Mesenchymal stem cell (in vitro differentiated cells and primary cell): ENCODE data around the gene PLA2G6.
"Not testable (repeated sequence)": the region's sequence is repeated elsewhere in the genome, so short reads cannot be mapped to it uniquely, and the experiment has no call there.

ENCODE experiments used
- DNase-seq: peaks from one replicate; pipeline ENCODE4 v3.0.0-alpha.2; 2013
- H2AFZ ChIP-seq: one replicate; pipeline ENCODE4 v1.6.1; 2013; ENCODE audit warnings: low read depth, mild to moderate bottlenecking, control low read depth, inconsistent platforms, low read length, moderate library complexity
- H2AK5ac ChIP-seq: 2 replicates; pipeline ENCODE4 v1.6.1; 2013; ENCODE audit warnings: low read length, moderate library complexity, mild to moderate bottlenecking, inconsistent platforms; ENCODE audit not compliant: severe bottlenecking
- H2BK120ac ChIP-seq: one replicate; pipeline ENCODE4 v1.6.1; 2013; ENCODE audit warnings: low read depth, mild to moderate bottlenecking, inconsistent platforms, low read length, moderate library complexity
- H2BK12ac ChIP-seq, 2 experiments: one replicate each; pipeline ENCODE4 v1.6.1; 2013; ENCODE audit warnings: inconsistent platforms in 2 of 2, low read length in 2 of 2, mild to moderate bottlenecking in 2 of 2, moderate library complexity in 2 of 2, control low read depth in 1 of 2
- H2BK15ac ChIP-seq: one replicate; pipeline ENCODE4 v1.6.1; 2013; ENCODE audit warnings: mild to moderate bottlenecking, low read depth, inconsistent platforms; ENCODE audit not compliant: poor library complexity, severe bottlenecking
- H2BK5ac ChIP-seq: 2 replicates; pipeline ENCODE4 v1.6.1; 2013; ENCODE audit warnings: low read depth, mild to moderate bottlenecking, low read length, control low read depth, inconsistent platforms; ENCODE audit not compliant: poor library complexity, severe bottlenecking
- H3K14ac ChIP-seq, 2 experiments: one replicate each; pipeline ENCODE4 v1.6.1; 2013; ENCODE audit warnings: inconsistent platforms in 2 of 2, low read length in 2 of 2, control low read depth in 1 of 2, mild to moderate bottlenecking in 1 of 2, moderate library complexity in 1 of 2
- H3K18ac ChIP-seq, 2 experiments: one replicate each; pipeline ENCODE4 v1.6.1; 2013; ENCODE audit warnings: inconsistent platforms in 2 of 2, low read length in 2 of 2, control low read depth in 1 of 2, low read depth in 1 of 2, mild to moderate bottlenecking in 1 of 2
- H3K23ac ChIP-seq, 2 experiments: one replicate each; pipeline ENCODE4 v1.6.1; 2013; ENCODE audit warnings: inconsistent platforms in 2 of 2, low read length in 2 of 2, mild to moderate bottlenecking in 2 of 2, moderate library complexity in 2 of 2, control low read depth in 1 of 2
- H3K27ac ChIP-seq: 2 replicates; pipeline ENCODE4 v1.5.1; 2013; ENCODE audit warnings: mild to moderate bottlenecking, moderate library complexity, low read length, control low read depth, inconsistent platforms; ENCODE audit not compliant: poor library complexity, severe bottlenecking
- H3K27me3 ChIP-seq, 2 experiments: 2 replicates each; pipeline versions ENCODE4 v1.6.1 to v1.7.0; 2013; ENCODE audit warnings: low read length in 2 of 2, mild to moderate bottlenecking in 2 of 2, moderate library complexity in 2 of 2, control low read depth in 1 of 2, inconsistent platforms in 1 of 2; ENCODE audit not compliant: control insufficient read depth in 1 of 2, insufficient read depth in 1 of 2
- H3K36me3 ChIP-seq, 2 experiments: 2 replicates each; pipeline versions ENCODE4 v1.6.1 to v1.7.0; 2013; ENCODE audit warnings: low read length in 2 of 2, control low read depth in 1 of 2, inconsistent platforms in 1 of 2, low read depth in 1 of 2, mild to moderate bottlenecking in 1 of 2; ENCODE audit not compliant: insufficient read depth in 2 of 2, control insufficient read depth in 1 of 2
- H3K4ac ChIP-seq, 2 experiments: one replicate each; pipeline ENCODE4 v1.6.1; 2013; ENCODE audit warnings: inconsistent platforms in 2 of 2, low read length in 2 of 2, mild to moderate bottlenecking in 2 of 2, moderate library complexity in 2 of 2, control low read depth in 1 of 2, low read depth in 1 of 2
- H3K4me1 ChIP-seq: 2 replicates; pipeline ENCODE4 v1.6.1; 2013; ENCODE audit warnings: low read depth, low read length, control low read depth; ENCODE audit not compliant: control insufficient read depth, insufficient read depth
- H3K4me2 ChIP-seq: 2 replicates; pipeline ENCODE4 v1.6.1; 2013; ENCODE audit warnings: low read length, mild to moderate bottlenecking, inconsistent platforms; ENCODE audit not compliant: poor library complexity, severe bottlenecking
- H3K4me3 ChIP-seq, 2 experiments: 2 replicates each; pipeline versions ENCODE4 v1.5.1 to v1.7.0; 2013; ENCODE audit warnings: low read length in 2 of 2, mild to moderate bottlenecking in 2 of 2, control low read depth in 1 of 2, low read depth in 1 of 2; ENCODE audit not compliant: insufficient read depth in 1 of 2
- H3K79me1 ChIP-seq: replicated peaks from 2 replicates; pipeline ENCODE4 v1.6.1; 2013; ENCODE audit warnings: mild to moderate bottlenecking, control low read depth, low read length, inconsistent platforms; ENCODE audit not compliant: poor library complexity, severe bottlenecking
- H3K9ac ChIP-seq: 2 replicates; pipeline ENCODE4 v1.7.0; 2013; ENCODE audit warnings: mild to moderate bottlenecking, low read length, moderate library complexity
- H3K9me3 ChIP-seq: 2 replicates; pipeline ENCODE4 v1.7.0; 2013; ENCODE audit warnings: mild to moderate bottlenecking, low read length; ENCODE audit not compliant: control insufficient read depth
- H4K8ac ChIP-seq: one replicate; pipeline ENCODE4 v1.6.1; 2013; ENCODE audit warnings: inconsistent platforms, mild to moderate bottlenecking, low read length, moderate library complexity
- H4K91ac ChIP-seq: one replicate; pipeline ENCODE4 v1.6.1; 2013; ENCODE audit warnings: mild to moderate bottlenecking, low read length, inconsistent platforms
- WGBS: methylation state at CpG from one replicate; pipeline ENCODE4 v1.1.7; 2013; ENCODE audit warnings: mixed read lengths; 5-methylcytosine and 5-hydroxymethylcytosine counted together

Gene PLA2G6

DNA sequence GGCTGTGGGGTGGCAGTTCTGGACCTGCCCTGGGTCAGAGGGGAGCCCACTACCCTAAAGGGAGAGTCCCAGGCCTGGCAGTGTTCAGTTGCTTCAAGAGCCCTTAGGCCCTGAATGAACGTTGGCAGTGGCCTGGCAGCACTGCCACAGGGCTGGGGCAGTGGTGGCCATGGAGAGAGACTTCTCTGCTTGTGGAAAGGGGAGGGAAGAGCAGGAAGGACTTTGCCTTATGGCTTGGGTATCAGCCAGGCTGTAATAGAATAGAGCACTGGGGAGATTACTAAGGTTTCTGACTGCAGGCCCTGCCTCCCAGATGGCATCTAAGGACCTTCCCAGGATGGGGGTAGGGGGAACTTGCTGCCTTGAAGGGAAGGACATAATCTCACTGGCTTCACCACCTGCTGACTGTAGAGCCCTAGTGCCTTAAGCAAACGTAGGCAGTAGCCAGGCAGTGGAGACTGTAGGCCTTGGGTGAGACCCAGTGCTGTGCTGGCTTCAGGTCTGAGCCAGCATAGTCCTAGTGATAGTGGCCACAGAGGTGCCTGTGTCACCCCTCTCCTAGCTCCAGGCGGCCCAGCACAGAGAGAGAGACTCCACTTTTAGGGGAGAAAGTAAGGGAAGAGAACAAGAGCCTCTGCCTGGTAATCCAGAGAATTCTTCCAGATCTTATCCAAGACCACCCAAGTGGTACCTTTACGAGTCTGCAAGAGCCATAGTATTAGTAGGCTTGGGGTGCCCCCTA is 27.6 kb downstream of the PLA2G6 start:
- no peak overlapping the region for H2BK15ac ChIP-seq
- H2BK120ac ChIP-seq, result no peak overlapping the region
- H3K9me3 ChIP-seq, result peaks cover 4% of the 10 kb centered on the region
- H2BK12ac ChIP-seq, result no peak overlapping the region
- no peak overlapping the region for H3K4me2 ChIP-seq
- no peak overlapping the region for H4K8ac ChIP-seq
- no peak overlapping the region for H3K9ac ChIP-seq
- H2BK5ac ChIP-seq, result no peak overlapping the region
- no peak overlapping the region for H2AFZ ChIP-seq
- H3K27ac ChIP-seq, result no peak overlapping the region
- H3K36me3 ChIP-seq, result no peaks in the 10 kb centered on the region
- DNase-seq, result no peak
- WGBS, result 61% methylated on average over 4 of the region's 4 CpGs
- H3K23ac ChIP-seq, result no peak overlapping the region
- no peak overlapping the region for H3K18ac ChIP-seq
- no peaks in the 10 kb centered on the region for H3K27me3 ChIP-seq
- no peak overlapping the region for H3K4ac ChIP-seq
- H3K14ac ChIP-seq, result no peak overlapping the region
- H3K4me1 ChIP-seq, result peaks cover 1% of the 10 kb centered on the region
- no peaks in the 10 kb centered on the region for H3K79me1 ChIP-seq
- no peak overlapping the region for H3K4me3 ChIP-seq
- H4K91ac ChIP-seq, result no peak overlapping the region
- no peak overlapping the region for H2AK5ac ChIP-seq

DNA sequence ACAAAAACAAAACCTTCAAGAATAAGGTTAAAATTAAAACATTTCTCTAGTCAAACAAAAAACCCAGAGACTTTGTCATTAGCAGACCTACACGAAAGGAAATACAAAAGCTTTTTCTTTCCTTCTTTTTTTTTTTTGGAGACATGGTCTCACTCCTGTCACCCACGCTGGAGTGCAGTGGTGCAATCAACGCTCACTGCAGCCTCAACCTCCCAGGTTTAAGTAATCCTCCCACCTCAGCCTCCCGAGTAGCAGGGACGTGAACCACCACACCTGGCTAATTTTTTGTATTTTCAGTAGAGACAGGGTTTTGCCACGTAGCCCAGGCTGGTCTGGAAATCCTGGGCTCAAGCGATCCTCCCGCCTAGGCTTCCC is 30.5 kb downstream of the PLA2G6 start:
- no peak overlapping the region for H3K4me2 ChIP-seq
- no peak overlapping the region for H2BK15ac ChIP-seq
- no peaks in the 10 kb centered on the region for H3K27me3 ChIP-seq
- H3K4ac ChIP-seq, result no peak overlapping the region
- no peak for DNase-seq
- no peaks in the 10 kb centered on the region for H3K36me3 ChIP-seq
- H3K23ac ChIP-seq, result no peak overlapping the region
- no peak overlapping the region for H3K18ac ChIP-seq
- H3K14ac ChIP-seq, result no peak overlapping the region
- H2AFZ ChIP-seq, result no peak overlapping the region
- peaks cover 8% of the 10 kb centered on the region for H3K4me1 ChIP-seq
- no peak overlapping the region for H4K8ac ChIP-seq
- no peak overlapping the region for H2BK5ac ChIP-seq
- WGBS, result 90% methylated on average over 8 of the region's 8 CpGs
- peaks cover 4% of the 10 kb centered on the region for H3K9me3 ChIP-seq
- no peak overlapping the region for H2BK12ac ChIP-seq
- H2BK120ac ChIP-seq, result no peak overlapping the region
- no peak overlapping the region for H2AK5ac ChIP-seq
- H3K27ac ChIP-seq, result no peak overlapping the region
- no peak overlapping the region for H4K91ac ChIP-seq
- H3K4me3 ChIP-seq, result no peak overlapping the region
- H3K9ac ChIP-seq, result no peak overlapping the region
- H3K79me1 ChIP-seq, result no peaks in the 10 kb centered on the region

DNA sequence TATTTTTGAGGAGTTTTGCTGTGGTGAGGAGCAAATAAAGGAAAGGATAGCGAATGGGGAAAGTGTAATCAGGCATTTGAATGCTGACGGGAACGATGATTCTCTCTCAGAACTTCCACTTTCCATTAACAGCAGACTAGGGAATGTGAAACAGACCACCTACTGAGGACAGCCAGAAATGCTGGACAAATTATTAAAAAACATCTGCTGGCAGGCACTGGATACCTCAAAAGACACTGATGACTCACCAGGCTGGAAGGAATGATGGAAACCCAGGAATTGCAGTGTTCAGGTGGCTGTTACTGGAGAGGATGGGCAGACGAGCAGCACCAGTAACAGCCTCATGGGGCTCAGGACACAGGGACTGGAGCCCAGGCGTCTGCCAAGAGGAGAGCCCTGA is 33.4 kb downstream of the PLA2G6 start:
- H3K14ac ChIP-seq, result no peak overlapping the region

DNA sequence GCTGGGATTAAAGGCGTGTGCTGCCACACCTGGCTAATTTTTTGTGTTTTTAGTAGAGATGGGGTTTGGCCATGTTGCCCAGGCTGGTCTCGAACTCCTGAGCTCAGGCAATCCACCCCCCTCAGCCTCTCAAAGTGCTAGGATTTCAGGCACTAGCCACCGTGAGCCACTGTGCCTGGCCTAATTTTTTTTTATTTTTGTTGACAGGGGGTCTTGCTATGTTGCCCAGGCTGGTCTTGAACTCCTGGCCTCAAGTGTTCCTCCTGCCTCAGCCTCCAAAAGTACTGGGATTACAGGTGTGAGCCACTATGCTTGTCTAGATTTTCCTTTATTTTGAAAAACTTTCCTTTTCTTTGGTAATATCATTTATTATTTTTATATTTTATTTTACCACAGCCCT is 35.5 kb downstream of the PLA2G6 start:
- not testable (repeated sequence) for H4K91ac ChIP-seq, H3K9me3 ChIP-seq, H2BK120ac ChIP-seq, H4K8ac ChIP-seq, H3K4me2 ChIP-seq, H2AFZ ChIP-seq, H3K23ac ChIP-seq, H2BK15ac ChIP-seq, H3K18ac ChIP-seq, H3K36me3 ChIP-seq, H3K9ac ChIP-seq, H3K4ac ChIP-seq, DNase-seq, H3K79me1 ChIP-seq, H3K14ac ChIP-seq, H3K27me3 ChIP-seq, H3K4me3 ChIP-seq
- WGBS, result 92% methylated on average over 2 of the region's 3 CpGs
- Histone ChIP-seq H3K4me1 (peaks cover 18% of the 10 kb centered on the region), H2AK5ac (peak overlapping the region; percentile 54), H3K27ac (peak overlapping the region; percentile 44), H2BK5ac (peak overlapping the region; percentile 35), H2BK12ac (peak overlapping the region in 1 of 2 experiments; percentile 26)

More for the DNA sequence above, 33.4 kb downstream of the PLA2G6 start:
- H2BK15ac ChIP-seq, result no peak overlapping the region
- H2BK120ac ChIP-seq, result no peak overlapping the region
- H2AK5ac ChIP-seq, result peak overlapping the region; percentile 68
- H3K18ac ChIP-seq, result peak overlapping the region in 1 of 2 experiments; percentile 29
- H4K8ac ChIP-seq, result no peak overlapping the region
- no peaks in the 10 kb centered on the region for H3K27me3 ChIP-seq
- 69% methylated on average over 5 of the region's 5 CpGs for WGBS
- H3K79me1 ChIP-seq, result peaks cover 2% of the 10 kb centered on the region
- H4K91ac ChIP-seq, result no peak overlapping the region
- peak overlapping the region; percentile 67 for H2BK5ac ChIP-seq
- no peak overlapping the region for H2AFZ ChIP-seq
- no peak overlapping the region for H3K9ac ChIP-seq
- no peak overlapping the region for H3K4me3 ChIP-seq
- H3K4ac ChIP-seq, result no peak overlapping the region
- H3K36me3 ChIP-seq, result peaks cover 0 to under 1% of the 10 kb centered on the region in 2 experiments
- peak overlapping the region; percentile 95 for H3K27ac ChIP-seq
- H3K23ac ChIP-seq, result no peak overlapping the region
- peak; percentile 69 for DNase-seq
- H3K4me1 ChIP-seq, result peaks cover 16% of the 10 kb centered on the region
- peak overlapping the region in 1 of 2 experiments; percentile 55 for H2BK12ac ChIP-seq
- H3K4me2 ChIP-seq, result peak overlapping the region; percentile 55
- no peaks in the 10 kb centered on the region for H3K9me3 ChIP-seq
